Erythroblast (primary cell): ENCODE data around the gene THBS2.

Source experiments
- GATA1 ChIP-seq: IDR thresholded peaks from 2 replicates; pipeline ENCODE4 v1.6.1; 2011; ENCODE audit warnings: low read depth, mild to moderate bottlenecking, control low read depth, low read length, moderate library complexity
- POLR2A ChIP-seq: IDR thresholded peaks from 2 replicates; pipeline ENCODE4 v1.6.1; 2011; ENCODE audit warnings: mild to moderate bottlenecking, low read length

DNA sequence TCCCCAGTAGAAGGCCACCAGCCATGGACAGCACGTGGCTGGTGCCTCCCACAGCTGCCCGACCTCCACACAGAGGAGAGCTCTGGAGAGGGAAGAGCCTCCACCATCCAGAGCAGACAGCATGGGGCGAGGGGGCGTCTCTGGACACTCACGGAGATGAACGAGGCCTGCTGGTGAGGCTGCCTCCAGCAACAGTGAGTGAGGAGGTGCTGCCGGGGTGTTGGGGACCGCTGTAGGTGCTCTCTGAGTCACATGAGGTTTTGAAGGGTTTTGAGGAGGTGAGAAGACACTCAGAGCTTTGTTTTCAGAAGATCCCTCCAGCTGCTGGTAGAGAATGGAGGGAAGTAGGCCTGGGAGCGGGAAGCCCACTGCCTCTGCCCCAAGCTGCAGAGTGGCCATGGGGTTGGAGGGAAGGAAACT, 65.6 kb downstream of the THBS2 start:
- TF ChIP-seq POLR2A = no peak
- no peak for TF ChIP-seq GATA1
